ENCODE data around the gene TMEM220.

The TMEM220 gene

GRCh38 chr17:10729334-10730193 is at the start of gene TMEM220:
TMEM220 (minus strand) TSS chr17:10730023; CDS start chr17:10729851, 172 bp downstream.
- DNase-seq (ENCODE audit: low spot score) = peak; percentile 51

GRCh38 chr17:10779609-10780008 is 49.8 kb upstream of the TMEM220 start:
- DNase-seq (ENCODE audit: low spot score) = no peak

GRCh38 chr17:10777890-10778289 is 48.1 kb upstream of the TMEM220 start:
- no peak for DNase-seq (ENCODE audit: low spot score)

- no peak for DNase-seq (ENCODE audit: low spot score)
Observed at GRCh38 chr17:10777131-10777807, 47.4 kb upstream of the TMEM220 start.

- DNase-seq (ENCODE audit: low spot score) = no peak
Observed at GRCh38 chr17:10776381-10776780, 46.6 kb upstream of the TMEM220 start.

GRCh38 chr17:10775740-10776356 is 46.0 kb upstream of the TMEM220 start:
- DNase-seq (ENCODE audit: low spot score) = no peak

GRCh38 chr17:10775058-10775457 is 45.2 kb upstream of the TMEM220 start:
- no peak for DNase-seq (ENCODE audit: low spot score)

- DNase-seq (ENCODE audit: low spot score) = no peak
Observed at GRCh38 chr17:10773391-10773790, 43.6 kb upstream of the TMEM220 start.

GRCh38 chr17:10772425-10773380 is 42.9 kb upstream of the TMEM220 start:
- peak; percentile 21 for DNase-seq (ENCODE audit: low spot score)

- no peak for DNase-seq (ENCODE audit: low spot score)
Observed at GRCh38 chr17:10771148-10771547, 41.3 kb upstream of the TMEM220 start.

GRCh38 chr17:10769840-10770239 is 40.0 kb upstream of the TMEM220 start:
- DNase-seq (ENCODE audit: low spot score) = no peak

- DNase-seq (ENCODE audit: low spot score) = peak; percentile 9
Observed at GRCh38 chr17:10768750-10769251, 39.0 kb upstream of the TMEM220 start.

- no peak for DNase-seq (ENCODE audit: low spot score)
Observed at GRCh38 chr17:10767232-10767631, 37.4 kb upstream of the TMEM220 start.

GRCh38 chr17:10762037-10762436 is 32.2 kb upstream of the TMEM220 start:
- DNase-seq (ENCODE audit: low spot score) = no peak

GRCh38 chr17:10761281-10761680 is 31.5 kb upstream of the TMEM220 start:
- DNase-seq (ENCODE audit: low spot score) = no peak

- no peak for DNase-seq (ENCODE audit: low spot score)
Observed at GRCh38 chr17:10758062-10758461, 28.2 kb upstream of the TMEM220 start.

GRCh38 chr17:10757647-10758046 is 27.8 kb upstream of the TMEM220 start:
- no peak for DNase-seq (ENCODE audit: low spot score)

- no peak for DNase-seq (ENCODE audit: low spot score)
Observed at GRCh38 chr17:10757067-10757466, 27.2 kb upstream of the TMEM220 start.

GRCh38 chr17:10756619-10757018 is 26.8 kb upstream of the TMEM220 start:
- no peak for DNase-seq (ENCODE audit: low spot score)

GRCh38 chr17:10756185-10756584 is 26.4 kb upstream of the TMEM220 start:
- DNase-seq (ENCODE audit: low spot score) = no peak

GRCh38 chr17:10755592-10756127 is 25.8 kb upstream of the TMEM220 start:
- no peak for DNase-seq (ENCODE audit: low spot score)
